ENCODE measurements around the gene SMAD6.

- TF ChIP-seq POLR2A (IDR thresholded peaks at IDR 0.05) (no peak), CTCF (IDR thresholded peaks at IDR 0.05) (no peak)
Observed at GRCh38 chr15:66692808-66693596, 9.0 kb upstream of the SMAD6 start.

Measured in right lobe of liver (tissue), 4 donors.